Measurements from ENCODE around the gene CDK5R1.

Gene CDK5R1

DNA sequence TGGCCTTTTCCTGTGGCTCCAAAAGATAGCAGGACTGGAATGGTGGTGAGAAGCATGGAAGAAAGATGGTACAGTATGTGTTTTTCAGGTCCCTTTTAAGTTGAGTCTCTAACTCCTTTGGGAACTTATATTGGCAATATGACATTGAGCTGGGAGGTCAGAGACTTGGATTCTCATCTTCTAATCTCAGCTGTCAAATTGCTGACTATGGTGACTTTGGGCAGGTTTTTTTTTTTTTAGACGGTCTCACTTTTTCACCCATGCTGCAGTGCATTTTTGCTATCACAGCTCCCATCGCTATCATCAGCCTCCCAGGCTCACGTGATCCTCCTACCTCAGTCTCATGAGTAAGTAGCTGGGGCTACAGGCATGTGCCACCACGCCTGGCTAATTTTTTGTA, 15.1 kb upstream of the CDK5R1 start:
- Histone ChIP-seq H3K9me3 (ENCODE audit: control insufficient read depth, low read length) (no peaks in the 10 kb centered on the region), H3K4me3 (ENCODE audit: low read length) (no peak overlapping the region), H3K27me3 (replicated peaks; ENCODE audit: control insufficient read depth, insufficient read depth, low read length) (no peaks in the 10 kb centered on the region), H3K4me1 (ENCODE audit: control insufficient read depth, insufficient read depth, low read length) (no peaks in the 10 kb centered on the region), H3K9ac (ENCODE audit: low read length) (no peak overlapping the region), H3K36me3 (ENCODE audit: control insufficient read depth, insufficient read depth, low read length, severe bottlenecking) (peaks cover 91% of the 10 kb centered on the region)
- no peak for DNase-seq (ENCODE audit: low read depth)

DNA sequence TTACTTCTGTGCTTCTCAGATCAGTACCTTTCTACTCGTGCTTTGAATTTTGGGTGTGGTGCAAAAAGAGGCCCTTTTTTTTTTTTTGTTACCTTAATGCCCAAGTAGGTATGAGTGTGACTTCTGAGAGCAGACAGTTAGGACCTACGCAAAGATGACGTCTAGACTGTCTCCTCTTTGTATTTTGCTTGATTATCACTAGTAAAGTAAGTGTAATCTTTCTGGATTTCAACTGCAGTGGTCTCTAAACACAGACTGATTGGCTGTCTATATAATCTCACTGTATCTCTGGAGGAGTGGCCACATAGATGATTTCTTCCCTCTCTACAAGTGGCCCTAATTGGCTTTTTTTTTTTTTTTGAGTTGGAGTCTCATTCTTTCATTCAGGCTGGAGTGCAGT, 11.5 kb upstream of the CDK5R1 start:
- H3K9me3 ChIP-seq (ENCODE audit: control insufficient read depth, low read length) = no peaks in the 10 kb centered on the region
- H3K4me3 ChIP-seq (ENCODE audit: low read length) = no peak overlapping the region
- H3K36me3 ChIP-seq (ENCODE audit: control insufficient read depth, insufficient read depth, low read length, severe bottlenecking) = peaks cover 92% of the 10 kb centered on the region
- peaks cover 4% of the 10 kb centered on the region for H3K4me1 ChIP-seq (ENCODE audit: control insufficient read depth, insufficient read depth, low read length)
- no peaks in the 10 kb centered on the region for H3K27me3 ChIP-seq (replicated peaks; ENCODE audit: control insufficient read depth, insufficient read depth, low read length)
- H3K9ac ChIP-seq (ENCODE audit: low read length) = no peak overlapping the region
- DNase-seq (ENCODE audit: low read depth) = no peak

DNA sequence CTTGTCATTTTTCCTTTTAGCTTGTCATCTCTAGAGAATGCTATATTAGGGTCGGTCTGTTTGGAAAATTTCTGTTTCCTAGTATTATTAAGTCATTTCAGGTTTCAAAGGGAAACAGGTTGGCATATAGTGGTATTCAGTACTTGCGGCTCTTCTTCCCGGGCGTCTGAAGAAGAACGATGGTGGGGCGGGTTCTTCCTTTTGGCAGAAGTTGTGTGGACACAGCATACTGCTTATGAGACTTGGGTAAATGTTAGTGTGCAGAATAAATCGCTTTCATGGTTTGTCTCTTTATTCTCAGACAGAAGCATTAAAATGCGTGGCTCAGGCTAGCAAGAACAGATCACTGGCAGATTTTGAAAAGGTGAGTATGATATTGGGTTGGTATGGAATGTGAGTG, 9.6 kb upstream of the CDK5R1 start:
- peaks cover 4% of the 10 kb centered on the region for H3K4me1 ChIP-seq (ENCODE audit: control insufficient read depth, insufficient read depth, low read length)
- no peaks in the 10 kb centered on the region for H3K9me3 ChIP-seq (ENCODE audit: control insufficient read depth, low read length)
- no peak overlapping the region for H3K4me3 ChIP-seq (ENCODE audit: low read length)
- no peak for DNase-seq (ENCODE audit: low read depth)
- H3K9ac ChIP-seq (ENCODE audit: low read length) = no peak overlapping the region
- H3K27me3 ChIP-seq (replicated peaks; ENCODE audit: control insufficient read depth, insufficient read depth, low read length) = no peaks in the 10 kb centered on the region
- H3K36me3 ChIP-seq (ENCODE audit: control insufficient read depth, insufficient read depth, low read length, severe bottlenecking) = peaks cover 92% of the 10 kb centered on the region

DNA sequence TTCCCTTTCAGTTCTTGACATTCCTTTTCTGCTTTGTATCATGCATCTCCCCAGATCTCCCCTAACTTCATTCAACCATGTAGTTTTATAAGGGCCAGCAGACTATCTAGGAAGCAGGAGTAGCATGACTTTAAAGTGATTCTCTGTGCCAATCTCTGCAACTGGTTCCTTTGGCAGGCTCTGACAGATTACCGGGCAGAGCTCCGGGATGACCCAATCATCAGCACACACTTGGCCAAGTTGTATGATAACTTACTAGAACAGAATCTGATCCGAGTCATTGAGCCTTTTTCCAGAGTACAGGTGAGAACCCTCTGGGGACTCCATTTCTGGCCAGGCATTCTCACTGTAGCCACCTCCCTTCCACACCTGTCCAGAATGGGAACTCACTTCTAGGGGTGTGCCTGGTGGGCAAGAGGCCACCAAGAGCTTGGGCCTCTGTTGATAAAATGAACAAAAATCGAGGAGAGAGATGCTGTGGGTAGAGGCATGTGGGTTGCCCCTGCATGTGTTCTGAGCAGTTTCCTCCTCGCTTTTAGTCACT, 7.6 kb upstream of the CDK5R1 start:
- H3K36me3 ChIP-seq (ENCODE audit: control insufficient read depth, insufficient read depth, low read length, severe bottlenecking) = peaks cover 86% of the 10 kb centered on the region
- DNase-seq (ENCODE audit: low read depth) = no peak
- no peak overlapping the region for H3K9ac ChIP-seq (ENCODE audit: low read length)
- H3K27me3 ChIP-seq (replicated peaks; ENCODE audit: control insufficient read depth, insufficient read depth, low read length) = no peaks in the 10 kb centered on the region
- peaks cover 16% of the 10 kb centered on the region for H3K4me1 ChIP-seq (ENCODE audit: control insufficient read depth, insufficient read depth, low read length)
- no peaks in the 10 kb centered on the region for H3K9me3 ChIP-seq (ENCODE audit: control insufficient read depth, low read length)
- no peak overlapping the region for H3K4me3 ChIP-seq (ENCODE audit: low read length)

DNA sequence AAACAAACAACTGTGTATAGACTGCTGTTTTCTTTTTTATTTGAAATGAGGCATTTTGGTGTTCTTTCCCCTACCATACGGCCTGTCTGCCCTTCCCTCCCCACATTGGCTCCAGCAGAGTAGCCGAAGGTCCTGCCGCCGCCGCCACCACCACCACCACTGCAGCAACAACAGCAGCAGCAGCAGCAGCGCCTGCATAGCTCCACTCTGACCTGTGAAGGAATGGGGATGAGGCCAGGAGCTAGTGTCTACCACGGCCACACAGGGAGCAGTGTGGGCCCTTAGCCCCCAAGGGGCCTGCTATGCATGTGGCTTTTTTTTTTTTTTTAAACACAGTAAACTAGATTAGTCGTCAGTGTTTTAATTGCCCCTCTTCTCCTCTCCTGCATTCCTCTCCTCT, 5.6 kb upstream of the CDK5R1 start:
- no peak for DNase-seq (ENCODE audit: low read depth)
- no peaks in the 10 kb centered on the region for H3K9me3 ChIP-seq (ENCODE audit: control insufficient read depth, low read length)
- H3K27me3 ChIP-seq (replicated peaks; ENCODE audit: control insufficient read depth, insufficient read depth, low read length) = no peaks in the 10 kb centered on the region
- H3K4me3 ChIP-seq (ENCODE audit: low read length) = no peak overlapping the region
- H3K36me3 ChIP-seq (ENCODE audit: control insufficient read depth, insufficient read depth, low read length, severe bottlenecking) = peaks cover 66% of the 10 kb centered on the region
- H3K4me1 ChIP-seq (ENCODE audit: control insufficient read depth, insufficient read depth, low read length) = peaks cover 18% of the 10 kb centered on the region
- H3K9ac ChIP-seq (ENCODE audit: low read length) = no peak overlapping the region

DNA sequence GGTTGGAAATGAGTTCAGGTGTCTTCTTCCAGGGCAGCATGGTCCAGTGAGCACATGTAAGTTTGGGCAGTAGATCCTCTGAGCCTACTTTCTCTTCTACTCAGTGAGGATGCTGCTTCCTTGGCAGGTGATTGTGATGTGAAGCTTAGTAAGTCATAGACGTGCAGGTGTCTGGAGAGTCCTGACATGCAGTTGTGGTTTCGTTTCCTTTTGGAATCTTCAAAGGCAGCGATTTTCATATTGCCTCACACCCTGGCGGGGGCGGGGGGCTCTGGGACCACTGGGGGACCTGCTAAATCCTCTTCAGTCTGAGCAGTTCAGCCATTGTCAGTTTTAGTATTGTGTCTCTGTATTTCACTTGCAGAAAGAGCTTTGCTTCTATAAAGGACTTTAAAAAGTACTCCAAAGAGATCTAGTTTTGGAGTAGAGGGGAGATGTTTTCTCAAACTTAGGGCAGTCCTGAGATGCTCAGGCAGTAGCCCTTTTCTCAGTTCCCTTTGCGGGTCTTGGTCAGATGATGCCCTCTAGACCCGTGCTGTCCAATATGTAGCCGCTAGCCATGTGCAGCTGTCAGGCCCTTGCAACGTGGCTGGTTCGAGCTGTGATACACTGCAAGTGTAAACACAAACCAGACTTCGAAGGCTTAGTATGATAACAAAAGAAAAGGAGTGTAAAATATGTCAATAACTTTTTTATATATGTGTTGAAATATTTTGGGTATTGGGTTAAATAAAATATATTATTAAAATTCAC, 4.0 kb upstream of the CDK5R1 start:
- no peak for DNase-seq (ENCODE audit: low read depth)
- H3K4me1 ChIP-seq (ENCODE audit: control insufficient read depth, insufficient read depth, low read length) = peaks cover 20% of the 10 kb centered on the region

DNA sequence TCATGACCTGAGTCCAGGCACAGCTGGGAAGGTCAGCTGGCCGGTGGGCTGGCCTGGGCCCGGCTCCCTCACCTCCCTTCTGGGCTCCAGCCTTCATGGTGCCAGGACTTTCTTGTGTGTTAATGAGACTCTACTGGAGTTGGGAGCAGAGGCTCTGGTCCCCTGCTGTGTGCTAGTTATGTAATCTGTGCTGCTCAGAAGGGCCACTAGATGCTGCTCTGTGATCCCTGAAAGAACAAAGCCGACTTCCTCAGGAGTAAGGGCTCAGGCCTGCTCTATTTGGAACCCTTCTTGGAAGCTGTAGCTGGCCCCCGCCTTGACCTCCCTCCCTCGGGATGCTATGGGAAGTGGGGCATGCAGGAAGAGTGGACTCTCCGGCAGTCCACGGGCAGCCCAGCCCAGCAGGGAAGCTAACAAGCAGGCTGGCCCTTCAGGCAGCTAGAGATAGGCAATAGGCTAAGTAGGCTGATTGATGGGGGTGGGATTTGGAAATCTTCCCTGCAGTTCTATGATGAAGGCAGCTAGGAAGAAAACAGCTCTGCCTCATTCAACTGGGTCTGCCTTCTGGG, 3.3 kb upstream of the CDK5R1 start:
- Histone ChIP-seq H3K36me3 (ENCODE audit: control insufficient read depth, insufficient read depth, low read length, severe bottlenecking) (peaks cover 42% of the 10 kb centered on the region), H3K4me1 (ENCODE audit: control insufficient read depth, insufficient read depth, low read length) (peaks cover 25% of the 10 kb centered on the region)
- peak; percentile 45 for DNase-seq (ENCODE audit: low read depth)

More for the DNA sequence above, 4.0 kb upstream of the CDK5R1 start:
- Histone ChIP-seq H3K9me3 (ENCODE audit: control insufficient read depth, low read length) (no peaks in the 10 kb centered on the region), H3K4me3 (ENCODE audit: low read length) (no peak overlapping the region), H3K27me3 (replicated peaks; ENCODE audit: control insufficient read depth, insufficient read depth, low read length) (no peaks in the 10 kb centered on the region), H3K9ac (ENCODE audit: low read length) (peak overlapping the region; percentile 13), H3K36me3 (ENCODE audit: control insufficient read depth, insufficient read depth, low read length, severe bottlenecking) (peaks cover 50% of the 10 kb centered on the region)

DNA sequence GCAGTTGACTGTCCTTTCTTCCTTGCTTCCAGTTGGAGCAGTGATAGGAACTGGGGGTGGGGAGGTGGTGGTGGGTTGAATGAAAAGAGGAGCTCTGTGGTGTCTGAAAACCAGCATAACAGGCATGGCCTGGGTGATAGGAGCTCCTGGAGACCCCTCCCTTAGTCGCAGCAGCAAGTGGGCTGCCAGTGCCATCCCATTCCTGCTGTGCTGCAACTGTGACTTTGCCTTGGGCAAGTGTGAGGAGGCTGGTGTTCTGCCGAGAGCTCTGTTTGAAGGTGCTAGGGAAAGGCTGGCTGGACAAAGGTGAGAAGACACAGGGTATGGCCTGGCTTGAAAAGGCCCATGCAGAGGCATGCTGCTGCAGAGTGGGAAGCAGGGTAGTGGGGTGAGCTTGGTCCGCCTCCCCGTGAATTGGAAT, 2.7 kb upstream of the CDK5R1 start:
- no peaks in the 10 kb centered on the region for H3K9me3 ChIP-seq (ENCODE audit: control insufficient read depth, low read length)
- peaks cover 25% of the 10 kb centered on the region for H3K4me1 ChIP-seq (ENCODE audit: control insufficient read depth, insufficient read depth, low read length)
- no peak for DNase-seq (ENCODE audit: low read depth)
- H3K4me3 ChIP-seq (ENCODE audit: low read length) = no peak overlapping the region
- H3K36me3 ChIP-seq (ENCODE audit: control insufficient read depth, insufficient read depth, low read length, severe bottlenecking) = peaks cover 37% of the 10 kb centered on the region
- peak overlapping the region; percentile 13 for H3K9ac ChIP-seq (ENCODE audit: low read length)
- H3K27me3 ChIP-seq (replicated peaks; ENCODE audit: control insufficient read depth, insufficient read depth, low read length) = no peaks in the 10 kb centered on the region

More for the DNA sequence above, 3.3 kb upstream of the CDK5R1 start:
- H3K4me3 ChIP-seq (ENCODE audit: low read length) = no peak overlapping the region
- no peaks in the 10 kb centered on the region for H3K27me3 ChIP-seq (replicated peaks; ENCODE audit: control insufficient read depth, insufficient read depth, low read length)
- no peaks in the 10 kb centered on the region for H3K9me3 ChIP-seq (ENCODE audit: control insufficient read depth, low read length)
- peak overlapping the region; percentile 13 for H3K9ac ChIP-seq (ENCODE audit: low read length)

DNA sequence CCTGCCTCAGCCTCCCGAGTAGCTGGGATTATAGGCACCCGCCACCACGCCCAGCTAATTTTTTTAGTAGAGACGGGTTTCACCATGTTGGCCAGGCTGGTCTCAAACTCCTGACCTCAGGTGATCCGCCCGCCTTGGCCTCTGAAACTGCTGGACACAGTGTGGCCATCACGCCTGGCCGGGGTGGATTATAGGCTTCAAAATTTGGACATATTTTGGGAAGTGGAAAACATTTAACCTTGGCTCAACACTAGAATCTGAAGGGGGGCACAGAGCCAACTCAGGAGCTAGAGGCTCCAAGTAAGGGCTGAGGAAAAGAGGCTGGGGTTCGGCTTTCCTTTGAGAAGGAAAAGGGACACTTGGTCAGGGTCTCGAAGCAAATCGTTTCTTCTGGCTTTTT, 2.2 kb upstream of the CDK5R1 start:
- no peak for DNase-seq (ENCODE audit: low read depth)
- H3K4me1 ChIP-seq (ENCODE audit: control insufficient read depth, insufficient read depth, low read length) = peaks cover 25% of the 10 kb centered on the region
- no peak overlapping the region for H3K9ac ChIP-seq (ENCODE audit: low read length)
- no peak overlapping the region for H3K4me3 ChIP-seq (ENCODE audit: low read length)
- H3K36me3 ChIP-seq (ENCODE audit: control insufficient read depth, insufficient read depth, low read length, severe bottlenecking) = peaks cover 31% of the 10 kb centered on the region
- H3K27me3 ChIP-seq (replicated peaks; ENCODE audit: control insufficient read depth, insufficient read depth, low read length) = no peaks in the 10 kb centered on the region
- no peaks in the 10 kb centered on the region for H3K9me3 ChIP-seq (ENCODE audit: control insufficient read depth, low read length)

DNA sequence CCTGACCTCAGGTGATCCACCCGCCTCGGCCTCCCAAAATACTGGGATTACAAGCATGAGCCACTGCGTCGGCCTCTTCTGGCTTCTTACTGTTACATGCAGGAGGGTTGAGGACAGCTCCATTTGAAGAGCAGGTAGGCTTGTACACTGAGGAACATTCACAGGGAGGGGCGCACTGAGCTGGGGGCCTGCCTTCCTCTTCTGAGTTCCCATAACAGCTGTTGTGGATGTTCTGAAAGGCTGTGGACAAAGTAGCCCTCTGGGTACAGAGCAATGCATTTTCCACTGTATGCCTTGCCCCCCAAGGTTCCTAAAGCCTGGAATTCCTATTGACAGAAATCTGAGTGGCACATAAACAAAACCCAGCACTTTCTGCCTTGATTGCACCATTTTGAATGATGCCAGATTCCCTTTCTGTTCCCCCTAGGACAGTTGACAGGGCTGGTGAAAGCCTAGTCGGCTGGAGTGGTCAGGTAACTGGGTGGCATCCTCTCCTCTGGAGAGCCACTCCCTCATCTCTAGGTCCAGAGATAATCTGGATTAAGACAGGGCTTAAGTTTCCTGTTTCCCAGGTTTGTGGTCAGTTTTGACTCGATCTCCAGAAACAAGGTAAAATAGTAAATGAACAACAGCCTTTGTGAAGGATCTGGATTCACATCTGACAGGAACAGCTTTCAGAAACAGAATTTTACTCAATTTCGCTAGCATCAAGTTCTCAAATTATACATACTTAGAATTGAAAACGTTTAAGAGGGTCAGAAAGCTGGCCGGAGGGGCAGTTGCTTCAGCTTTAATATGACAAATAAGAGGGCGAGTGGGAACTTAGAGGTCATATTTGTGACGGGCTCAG, 1.3 kb upstream of the CDK5R1 start:
- peaks cover 23% of the 10 kb centered on the region for H3K36me3 ChIP-seq (ENCODE audit: control insufficient read depth, insufficient read depth, low read length, severe bottlenecking)
- peaks cover 25% of the 10 kb centered on the region for H3K4me1 ChIP-seq (ENCODE audit: control insufficient read depth, insufficient read depth, low read length)
- H3K9ac ChIP-seq (ENCODE audit: low read length) = peak overlapping the region; percentile 58
- H3K4me3 ChIP-seq (ENCODE audit: low read length) = peak overlapping the region; percentile 75
- H3K27me3 ChIP-seq (replicated peaks; ENCODE audit: control insufficient read depth, insufficient read depth, low read length) = no peaks in the 10 kb centered on the region
- H3K9me3 ChIP-seq (ENCODE audit: control insufficient read depth, low read length) = no peaks in the 10 kb centered on the region
- no peak for DNase-seq (ENCODE audit: low read depth)

DNA sequence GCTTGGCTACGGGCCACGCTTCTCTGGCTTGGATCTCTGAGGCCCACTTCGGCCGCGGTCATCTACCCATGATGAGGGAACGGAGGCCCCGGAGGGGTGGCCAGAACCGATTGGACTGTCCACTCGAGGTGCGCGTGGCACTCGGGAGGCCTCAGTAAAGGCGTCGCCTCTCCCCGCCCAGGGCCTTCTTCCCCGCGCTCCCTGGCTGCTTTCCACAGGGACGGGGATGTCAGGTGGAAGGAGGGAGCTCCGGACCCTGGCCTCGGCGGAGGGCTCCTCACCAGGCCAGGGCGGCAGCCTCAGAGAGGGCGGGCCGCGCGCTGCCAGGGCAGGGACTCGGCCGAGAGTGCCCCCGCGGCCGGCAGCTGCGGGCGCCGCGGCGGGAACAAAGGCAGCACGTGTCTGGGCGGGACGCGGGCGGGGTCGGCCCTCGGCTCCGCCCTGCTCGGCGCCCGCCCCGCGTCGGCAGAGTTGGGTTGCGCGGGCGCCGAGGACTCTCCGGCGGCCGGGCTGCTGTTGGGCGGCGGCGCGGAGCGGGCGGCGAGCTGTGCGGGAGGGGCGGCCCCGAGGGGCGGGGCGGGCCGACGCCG, 587 bp upstream of the CDK5R1 start:
- Histone ChIP-seq H3K4me3 (ENCODE audit: low read length) (peak overlapping the region; percentile 75), H3K4me1 (ENCODE audit: control insufficient read depth, insufficient read depth, low read length) (peaks cover 25% of the 10 kb centered on the region), H3K36me3 (ENCODE audit: control insufficient read depth, insufficient read depth, low read length, severe bottlenecking) (peaks cover 15% of the 10 kb centered on the region), H3K9me3 (ENCODE audit: control insufficient read depth, low read length) (no peaks in the 10 kb centered on the region), H3K9ac (ENCODE audit: low read length) (peak overlapping the region; percentile 64), H3K27me3 (replicated peaks; ENCODE audit: control insufficient read depth, insufficient read depth, low read length) (no peaks in the 10 kb centered on the region)
- peak; percentile 88 for DNase-seq (ENCODE audit: low read depth)

All from adipocyte (in vitro differentiated cells).